Loucy (cell line): ENCODE results near the gene TNIP2.

Experiments used
- H2AFZ ChIP-seq: fragments of 200-600 bp; sonication (generic); 2 replicates; pipeline ENCODE4 v1.6.0; 2016; ENCODE audit warnings: antibody characterized with exemption, mild to moderate bottlenecking, low read length, moderate library complexity
- H3F3A ChIP-seq: fragments of 200-600 bp; 2 replicates; pipeline ENCODE4 v1.6.0; 2016; ENCODE audit warnings: antibody characterized with exemption, low read depth, mild to moderate bottlenecking
- H3K27me3 ChIP-seq: fragments of 200-600 bp; sonication (generic); 2 replicates; pipeline ENCODE4 v1.6.1; 2014; ENCODE audit warnings: low read length, mild to moderate bottlenecking; ENCODE audit not compliant: insufficient read depth, poor library complexity, severe bottlenecking
- H3K36me3 ChIP-seq: fragments of 200-600 bp; sonication (generic); 2 replicates; pipeline ENCODE4 v1.6.1; 2016; ENCODE audit warnings: low read length; ENCODE audit not compliant: insufficient read depth
- H3K4me1 ChIP-seq: fragments of 200-600 bp; sonication (generic); 2 replicates; pipeline ENCODE4 v1.5.1; 2014; ENCODE audit warnings: low read length, mild to moderate bottlenecking; ENCODE audit not compliant: insufficient read depth, poor library complexity, severe bottlenecking
- H3K4me2 ChIP-seq: fragments of 200-600 bp; sonication (generic); 2 replicates; pipeline ENCODE4 v1.6.0; 2014; ENCODE audit warnings: antibody characterized with exemption, low read length, low read depth, mild to moderate bottlenecking; ENCODE audit not compliant: poor library complexity, severe bottlenecking
- H3K4me3 ChIP-seq: fragments of 200-600 bp; sonication (generic); 2 replicates; pipeline ENCODE4 v1.5.1; 2014; ENCODE audit warnings: low read length, mild to moderate bottlenecking, mixed read lengths; ENCODE audit not compliant: poor library complexity, severe bottlenecking
- H3K79me2 ChIP-seq: fragments of 200-600 bp; sonication (generic); 2 replicates; pipeline ENCODE4 v1.6.1; 2014; ENCODE audit warnings: low read length; ENCODE audit not compliant: insufficient read depth
- H3K9ac ChIP-seq: fragments of 200-600 bp; sonication (generic); 2 replicates; pipeline ENCODE4 v1.6.0; 2014; ENCODE audit warnings: mild to moderate bottlenecking, low read depth, low read length, moderate library complexity; ENCODE audit not compliant: poor library complexity, severe bottlenecking
- H3K9me2 ChIP-seq: fragments of 200-600 bp; sonication (generic); replicated peaks from 2 replicates; pipeline ENCODE4 v1.6.1; 2016; ENCODE audit warnings: low read depth, low read length, mixed read lengths
- H3K9me3 ChIP-seq: fragments of 200-600 bp; sonication (generic); 2 replicates; pipeline ENCODE4 v1.6.1; 2014; ENCODE audit warnings: mild to moderate bottlenecking, antibody characterized with exemption, low read length, low read depth; ENCODE audit not compliant: insufficient read depth
- H4K20me1 ChIP-seq: fragments of 200-600 bp; sonication (generic); 2 replicates; pipeline ENCODE4 v1.6.0; 2014; ENCODE audit warnings: antibody characterized with exemption, low read length, mild to moderate bottlenecking; ENCODE audit not compliant: insufficient read depth, poor library complexity, severe bottlenecking
- CTCF ChIP-seq: fragments of 200-600 bp; sonication (generic); conservative IDR thresholded peaks from 2 replicates; pipeline ENCODE4 v1.5.1; 2014; ENCODE audit warnings: mild to moderate bottlenecking, antibody characterized with exemption, low read length
- EZH2phosphoT487 ChIP-seq: fragments of 200-600 bp; IDR thresholded peaks from 2 replicates; pipeline ENCODE4 v1.6.1; 2018; ENCODE audit warnings: antibody characterized with exemption, mild to moderate bottlenecking, moderate library complexity, borderline replicate concordance

The TNIP2 gene

DNA sequence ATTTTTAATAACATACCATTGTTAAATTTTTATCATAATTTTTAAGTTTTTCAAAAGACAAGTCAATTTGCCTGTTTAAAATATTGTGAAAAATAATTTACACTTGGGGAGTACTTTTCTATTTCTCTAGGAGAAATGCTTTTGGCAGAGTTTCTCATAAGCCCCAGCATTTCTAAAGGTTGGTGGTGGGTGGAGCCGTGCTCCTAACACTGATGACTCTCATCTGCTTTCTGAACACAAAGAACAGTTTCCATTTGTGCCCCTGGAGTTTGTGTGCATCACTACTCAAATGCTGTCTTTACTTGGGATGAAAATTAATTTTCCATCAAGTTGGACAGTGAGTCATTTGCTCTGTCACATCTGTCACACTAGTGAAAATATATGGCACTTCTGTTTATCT is 57.6 kb downstream of the TNIP2 start:
- H4K20me1 ChIP-seq = no peaks in the 10 kb centered on the region
- H3K4me3 ChIP-seq = no peak overlapping the region
- no peak overlapping the region for H2AFZ ChIP-seq
- H3K79me2 ChIP-seq = no peaks in the 10 kb centered on the region
- H3F3A ChIP-seq = no peaks in the 10 kb centered on the region
- peaks cover 97% of the 10 kb centered on the region for H3K36me3 ChIP-seq
- no peaks in the 10 kb centered on the region for H3K9me2 ChIP-seq
- no peaks in the 10 kb centered on the region for H3K4me1 ChIP-seq
- no peak overlapping the region for H3K9ac ChIP-seq
- H3K4me2 ChIP-seq = no peak overlapping the region
- H3K9me3 ChIP-seq = no peaks in the 10 kb centered on the region
- TF ChIP-seq CTCF (no peak), EZH2phosphoT487 (no peak)
- no peaks in the 10 kb centered on the region for H3K27me3 ChIP-seq

GRCh38 chr4:2697995-2698414 is 58.1 kb downstream of the TNIP2 start:
- Histone ChIP-seq H4K20me1 (no peaks in the 10 kb centered on the region), H3F3A (no peaks in the 10 kb centered on the region), H3K9me2 (no peaks in the 10 kb centered on the region), H3K79me2 (no peaks in the 10 kb centered on the region), H3K36me3 (peaks cover 96% of the 10 kb centered on the region), H3K4me2 (no peak overlapping the region), H2AFZ (no peak overlapping the region), H3K9ac (no peak overlapping the region), H3K4me1 (no peaks in the 10 kb centered on the region), H3K9me3 (no peaks in the 10 kb centered on the region), H3K4me3 (no peak overlapping the region), H3K27me3 (no peaks in the 10 kb centered on the region)
- TF ChIP-seq CTCF (no peak), EZH2phosphoT487 (no peak)

GRCh38 chr4:2696423-2696822 is 59.7 kb downstream of the TNIP2 start:
- Histone ChIP-seq H3K9me3 (no peaks in the 10 kb centered on the region), H3K4me2 (no peak overlapping the region), H3F3A (no peaks in the 10 kb centered on the region), H3K9me2 (no peaks in the 10 kb centered on the region), H2AFZ (no peak overlapping the region), H3K4me3 (no peak overlapping the region), H3K4me1 (no peaks in the 10 kb centered on the region), H3K27me3 (no peaks in the 10 kb centered on the region), H3K36me3 (peaks cover 96% of the 10 kb centered on the region), H3K79me2 (no peaks in the 10 kb centered on the region), H3K9ac (no peak overlapping the region), H4K20me1 (no peaks in the 10 kb centered on the region)
- TF ChIP-seq EZH2phosphoT487 = no peak
- TF ChIP-seq CTCF = no peak
